HG02870 (cell line): ENCODE results near the gene BCL10.

ENCODE experiments used
- ATAC-seq: cut with Tn5 transposase; IDR thresholded peaks from one replicate; pipeline ENCODE4 v1.9.1; 2021; ENCODE audit warnings: mild to moderate bottlenecking, moderate library complexity; ENCODE audit not compliant: unreplicated experiment

Gene BCL10

DNA sequence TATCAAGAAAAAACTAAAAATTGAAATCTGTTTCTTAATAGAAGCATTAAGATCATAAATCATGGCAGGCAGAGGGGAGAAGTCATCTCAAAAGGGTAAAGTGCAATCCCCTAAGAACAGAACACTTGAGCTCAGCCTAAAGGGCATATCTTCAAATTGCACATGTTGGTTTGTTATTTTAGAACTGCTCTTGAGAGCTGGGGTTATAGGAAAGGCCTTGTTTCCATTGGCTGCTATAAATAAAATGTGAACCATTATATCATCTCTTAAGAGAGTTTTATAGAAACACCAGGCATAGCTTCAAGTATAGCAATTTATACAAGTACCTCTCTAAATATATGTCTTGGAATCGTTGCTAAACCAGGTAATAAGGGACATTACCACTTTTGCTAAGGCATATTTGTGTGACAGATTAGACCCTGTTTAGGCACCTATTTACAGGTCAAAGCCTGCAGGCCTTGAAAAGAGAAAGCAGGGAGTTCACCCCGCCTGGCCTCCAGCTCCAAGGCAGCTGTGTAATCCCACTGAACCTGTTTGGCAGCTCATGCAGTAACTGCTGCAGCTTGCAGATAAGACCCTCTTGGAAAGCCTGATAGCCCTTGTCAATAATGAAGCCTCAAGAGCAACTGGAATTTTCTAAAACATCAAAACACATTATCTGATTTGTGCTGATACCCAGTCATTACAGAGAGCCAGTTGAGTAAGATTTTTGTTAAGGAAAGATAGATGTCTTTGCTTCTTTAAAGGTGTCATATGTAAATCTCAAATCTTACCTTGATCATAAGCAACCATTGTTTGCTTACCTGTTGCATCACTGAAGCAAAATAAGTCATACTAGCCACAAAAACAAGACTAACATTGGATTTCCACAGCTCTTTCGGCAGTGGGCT is 51.5 kb downstream of the BCL10 start:
- no peak for ATAC-seq

DNA sequence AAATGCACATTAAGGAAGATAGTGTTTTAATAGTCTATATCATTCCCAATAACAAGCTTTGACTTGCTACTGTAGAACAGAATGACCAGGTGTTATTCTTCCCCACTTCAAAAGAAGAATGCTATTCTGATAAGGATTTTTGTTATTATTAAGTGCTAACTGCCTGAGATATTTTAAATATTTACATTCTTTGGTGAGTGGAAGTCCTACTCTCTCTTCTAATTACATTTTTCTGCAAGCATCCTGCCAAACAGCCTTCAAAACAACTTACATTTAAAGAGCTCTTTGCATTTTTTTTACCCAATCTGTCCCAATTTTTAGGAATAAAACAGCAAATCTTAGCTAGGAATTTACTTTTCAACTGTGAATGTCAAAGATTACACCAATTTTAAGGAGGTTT is 52.1 kb downstream of the BCL10 start:
- no peak for ATAC-seq

DNA sequence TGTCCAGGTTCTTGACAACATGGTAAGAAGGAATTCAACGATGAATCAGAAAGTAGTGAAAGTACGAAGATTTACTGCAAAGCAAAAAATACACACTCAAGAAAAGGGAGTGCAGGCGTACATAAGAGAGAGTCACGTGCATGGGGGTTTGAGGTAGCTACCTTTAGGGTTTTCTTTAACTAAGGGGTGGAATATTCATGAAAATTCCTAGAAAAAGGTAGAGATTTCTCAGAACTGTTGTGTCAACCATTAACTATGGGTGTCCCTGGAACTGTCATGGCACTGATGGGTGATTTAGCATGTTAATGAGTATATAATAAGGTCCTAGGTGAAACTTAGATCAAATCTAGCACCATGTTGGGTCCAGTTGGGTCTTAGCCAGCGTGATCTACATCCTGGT is 53.1 kb downstream of the BCL10 start:
- ATAC-seq = no peak

DNA sequence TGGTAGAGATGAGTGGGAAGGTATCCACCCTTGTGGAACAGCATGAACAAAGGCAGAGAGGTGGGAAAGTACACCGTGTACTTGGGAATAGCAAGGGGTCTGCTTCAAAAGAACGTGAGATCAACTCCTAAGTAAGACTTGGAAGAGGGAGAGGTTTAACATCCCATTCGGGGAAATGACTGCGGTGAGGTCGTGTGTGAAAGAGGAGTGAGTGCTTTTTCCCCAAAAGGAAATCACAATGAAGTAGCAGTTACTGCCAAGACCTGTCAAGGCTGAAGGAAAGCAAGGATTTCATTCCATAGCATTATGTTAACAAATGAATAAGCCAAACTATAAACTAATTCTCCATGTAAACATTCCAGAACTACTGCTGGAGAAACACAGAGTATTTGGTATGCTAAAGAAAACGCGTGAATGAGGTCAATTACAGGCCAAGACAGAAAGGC is 55.7 kb downstream of the BCL10 start:
- no peak for ATAC-seq

DNA sequence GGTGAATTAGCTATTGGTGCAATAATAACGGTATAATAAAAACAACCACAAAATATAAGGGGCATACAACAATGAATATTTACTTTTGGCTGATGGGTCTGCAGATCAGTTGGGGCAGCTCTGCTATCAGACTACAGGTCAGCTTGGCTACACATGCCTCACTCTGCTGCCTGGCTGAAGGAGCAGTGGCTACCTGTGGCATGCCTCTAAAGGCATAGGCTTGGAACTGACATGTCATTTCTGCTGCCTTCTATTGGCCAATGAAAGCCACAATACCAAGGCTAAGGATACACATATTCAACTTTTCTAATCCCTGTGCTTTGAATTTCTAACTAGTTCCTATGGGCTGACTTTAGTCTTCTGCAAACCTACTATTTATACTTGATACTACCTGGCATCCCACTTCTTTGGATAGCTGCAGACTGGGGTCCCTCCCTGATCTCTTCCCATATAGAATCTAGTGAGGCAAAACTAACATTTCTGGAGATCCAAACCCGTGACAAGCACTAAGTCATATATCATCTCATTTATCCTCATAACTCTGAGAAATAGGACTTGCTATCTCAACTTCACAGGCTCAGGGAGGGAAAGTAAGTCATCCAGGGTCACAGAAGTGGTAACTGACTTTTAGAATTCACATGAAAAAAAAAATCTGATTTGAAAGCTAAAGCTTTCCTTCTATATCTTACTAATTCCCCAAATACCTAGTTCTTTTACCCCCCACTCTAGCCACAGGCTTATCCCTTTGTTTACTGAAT is 56.4 kb downstream of the BCL10 start:
- ATAC-seq = no peak

DNA sequence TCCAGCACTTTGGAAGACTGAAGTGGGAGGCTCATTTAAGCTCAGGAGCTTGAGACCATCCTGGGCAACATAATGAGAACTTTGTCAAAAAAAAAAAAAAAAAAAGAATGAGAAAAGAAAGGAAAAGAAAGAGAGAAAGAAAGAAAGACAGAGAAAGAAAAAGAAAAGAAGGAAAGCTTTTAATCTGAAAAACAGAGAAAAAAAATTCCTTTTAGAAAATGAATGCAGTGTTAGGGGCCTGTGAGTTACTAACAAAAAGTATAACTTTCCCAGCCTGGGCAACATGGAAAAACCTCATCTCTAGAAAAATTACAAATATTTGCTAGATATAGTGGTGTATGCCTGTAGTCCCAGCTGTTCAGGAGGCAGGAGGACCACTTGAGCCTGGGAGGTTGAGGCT is 59.7 kb downstream of the BCL10 start:
- no peak for ATAC-seq
